GOT3 (cell line): ENCODE data around the gene SYT4.
"Not testable (repeated sequence)": the region's sequence is repeated elsewhere in the genome, so short reads cannot be mapped to it uniquely, and the experiment has no call there.

Source experiments
- DNase-seq: peaks from one replicate; lab custom pipeline; 2025; ENCODE audit warnings: mixed read lengths; lab: John Stamatoyannopoulos, UW

The SYT4 gene

GRCh38 chr18:43277164-43277600 is at the start of gene SYT4:
Gene SYT4 (minus strand): TSS chr18:43277490. CDS start chr18:43277281, 209 bp downstream.
- DNase-seq, result no peak

- DNase-seq, result no peak
Observed at GRCh38 chr18:43322132-43322531, 44.8 kb upstream of the SYT4 start.

- DNase-seq, result no peak
Observed at GRCh38 chr18:43314941-43315340, 37.7 kb upstream of the SYT4 start.

GRCh38 chr18:43312891-43313290 is 35.6 kb upstream of the SYT4 start:
- no peak for DNase-seq

- DNase-seq, result no peak
Observed at GRCh38 chr18:43310239-43310638, 32.9 kb upstream of the SYT4 start.

- no peak for DNase-seq
Observed at GRCh38 chr18:43303376-43303775, 26.1 kb upstream of the SYT4 start.

GRCh38 chr18:43286187-43286586 is 8.9 kb upstream of the SYT4 start:
- not testable (repeated sequence) for DNase-seq

- no peak for DNase-seq
Observed at GRCh38 chr18:43283299-43283698, 6.0 kb upstream of the SYT4 start.

GRCh38 chr18:43279015-43279744 is 1.9 kb upstream of the SYT4 start:
- no peak for DNase-seq

- DNase-seq, result no peak
Observed at GRCh38 chr18:43278355-43278754, 1.1 kb upstream of the SYT4 start.

- DNase-seq, result no peak
Observed at GRCh38 chr18:43276491-43276890, 799 bp downstream of the SYT4 start.

GRCh38 chr18:43275546-43275945 is 1.7 kb downstream of the SYT4 start:
- no peak for DNase-seq

GRCh38 chr18:43274526-43274925 is 2.8 kb downstream of the SYT4 start:
- no peak for DNase-seq

- no peak for DNase-seq
Observed at GRCh38 chr18:43271593-43272432, 5.5 kb downstream of the SYT4 start.

- DNase-seq, result no peak
Observed at GRCh38 chr18:43267818-43268217, 9.5 kb downstream of the SYT4 start.

GRCh38 chr18:43265465-43265864 is 11.8 kb downstream of the SYT4 start:
- DNase-seq, result no peak

GRCh38 chr18:43248610-43249249 is 28.6 kb downstream of the SYT4 start:
- no peak for DNase-seq

- DNase-seq, result no peak
Observed at GRCh38 chr18:43247944-43248343, 29.3 kb downstream of the SYT4 start.

- no peak for DNase-seq
Observed at GRCh38 chr18:43238429-43238828, 38.9 kb downstream of the SYT4 start.

- no peak for DNase-seq
Observed at GRCh38 chr18:43236921-43237320, 40.4 kb downstream of the SYT4 start.

- DNase-seq, result no peak
Observed at GRCh38 chr18:43234889-43235288, 42.4 kb downstream of the SYT4 start.

GRCh38 chr18:43222501-43222900 is 54.8 kb downstream of the SYT4 start:
- DNase-seq, result no peak

- DNase-seq, result no peak
Observed at GRCh38 chr18:43220691-43221090, 56.6 kb downstream of the SYT4 start.
